ENCODE measurements around the gene RAB11FIP5.

The RAB11FIP5 gene

GRCh38 chr2:73134471-73134870 lies 21.7 kb upstream of the RAB11FIP5 start (continued):
- TF ChIP-seq CREB5 (CRISPR knock-in tag; IDR thresholded peaks at IDR 0.05; ENCODE audit: low read depth) (no peak), TCF4 (CRISPR knock-in tag; IDR thresholded peaks at IDR 0.05; ENCODE audit: borderline replicate concordance) (no peak)

DNA sequence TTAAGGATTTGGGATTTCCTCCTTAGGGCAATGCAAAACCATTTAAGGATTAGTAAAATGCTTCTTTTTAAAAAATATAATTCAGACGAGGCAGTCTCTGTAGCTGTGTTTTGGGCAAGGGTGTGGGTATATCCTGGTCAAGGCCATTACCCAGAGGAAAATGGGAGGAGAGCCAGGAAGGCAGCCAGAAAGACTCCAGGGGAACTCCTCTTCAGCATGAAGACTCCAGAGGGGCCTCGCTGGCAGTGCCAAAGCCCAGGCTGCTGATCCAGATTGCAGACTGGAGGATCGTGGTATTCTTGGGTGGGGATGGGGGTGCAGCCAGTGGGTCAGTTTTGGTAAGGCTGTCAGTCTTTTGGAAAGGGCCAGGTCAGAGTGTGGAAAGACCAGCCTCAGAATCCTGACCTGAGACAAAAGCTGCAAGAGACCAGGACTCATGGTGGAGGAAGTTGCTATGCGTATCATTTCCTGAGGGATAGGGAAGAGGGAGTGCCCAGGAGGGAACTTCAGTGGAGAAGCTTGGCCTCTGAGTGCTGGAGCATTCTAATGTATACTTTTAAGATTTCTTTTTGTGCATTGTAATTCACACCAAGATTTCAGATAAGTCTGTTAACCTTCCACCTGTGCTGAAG lies 20.9 kb upstream of the RAB11FIP5 start:
- ATAC-seq: peak; percentile 37; the same call in 1 of the 3 replicates
- TF ChIP-seq ZFP3 (CRISPR knock-in tag; IDR thresholded peaks at IDR 0.05) (no peak), POU6F1 (CRISPR knock-in tag; IDR thresholded peaks at IDR 0.05; ENCODE audit: borderline replicate concordance, low read depth) (no peak), ZC3H10 (CRISPR knock-in tag; IDR thresholded peaks at IDR 0.05) (no peak), ARNTL (CRISPR knock-in tag; IDR thresholded peaks at IDR 0.05; ENCODE audit: borderline replicate concordance, low read depth) (no peak), BACH2 (CRISPR knock-in tag; IDR thresholded peaks at IDR 0.05; ENCODE audit: borderline replicate concordance) (no peak), ESRRG (CRISPR knock-in tag; IDR thresholded peaks at IDR 0.05) (no peak), ZNF565 (CRISPR knock-in tag; conservative IDR thresholded peaks at IDR 0.05; ENCODE audit: low read depth) (no peak), PPARA (CRISPR knock-in tag; IDR thresholded peaks at IDR 0.05; ENCODE audit: borderline replicate concordance) (no peak), ZNF70 (CRISPR knock-in tag; IDR thresholded peaks at IDR 0.05) (no peak), ZNF8 (CRISPR knock-in tag; IDR thresholded peaks at IDR 0.05) (no peak), CREB5 (CRISPR knock-in tag; IDR thresholded peaks at IDR 0.05; ENCODE audit: low read depth) (no peak), PATZ1 (CRISPR knock-in tag; IDR thresholded peaks at IDR 0.05; ENCODE audit: borderline replicate concordance) (no peak), GLIS3 (CRISPR knock-in tag; IDR thresholded peaks at IDR 0.05) (no peak)
- TF ChIP-seq, protein P1, sequence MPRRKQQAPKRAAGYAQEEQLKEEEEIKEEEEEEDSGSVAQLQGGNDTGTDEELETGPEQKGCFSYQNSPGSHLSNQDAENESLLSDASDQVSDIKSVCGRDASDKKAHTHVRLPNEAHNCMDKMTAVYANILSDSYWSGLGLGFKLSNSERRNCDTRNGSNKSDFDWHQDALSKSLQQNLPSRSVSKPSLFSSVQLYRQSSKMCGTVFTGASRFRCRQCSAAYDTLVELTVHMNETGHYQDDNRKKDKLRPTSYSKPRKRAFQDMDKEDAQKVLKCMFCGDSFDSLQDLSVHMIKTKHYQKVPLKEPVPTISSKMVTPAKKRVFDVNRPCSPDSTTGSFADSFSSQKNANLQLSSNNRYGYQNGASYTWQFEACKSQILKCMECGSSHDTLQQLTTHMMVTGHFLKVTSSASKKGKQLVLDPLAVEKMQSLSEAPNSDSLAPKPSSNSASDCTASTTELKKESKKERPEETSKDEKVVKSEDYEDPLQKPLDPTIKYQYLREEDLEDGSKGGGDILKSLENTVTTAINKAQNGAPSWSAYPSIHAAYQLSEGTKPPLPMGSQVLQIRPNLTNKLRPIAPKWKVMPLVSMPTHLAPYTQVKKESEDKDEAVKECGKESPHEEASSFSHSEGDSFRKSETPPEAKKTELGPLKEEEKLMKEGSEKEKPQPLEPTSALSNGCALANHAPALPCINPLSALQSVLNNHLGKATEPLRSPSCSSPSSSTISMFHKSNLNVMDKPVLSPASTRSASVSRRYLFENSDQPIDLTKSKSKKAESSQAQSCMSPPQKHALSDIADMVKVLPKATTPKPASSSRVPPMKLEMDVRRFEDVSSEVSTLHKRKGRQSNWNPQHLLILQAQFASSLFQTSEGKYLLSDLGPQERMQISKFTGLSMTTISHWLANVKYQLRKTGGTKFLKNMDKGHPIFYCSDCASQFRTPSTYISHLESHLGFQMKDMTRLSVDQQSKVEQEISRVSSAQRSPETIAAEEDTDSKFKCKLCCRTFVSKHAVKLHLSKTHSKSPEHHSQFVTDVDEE (CRISPR knock-in tag; IDR thresholded peaks at IDR 0.05): no peak
- TF ChIP-seq, protein P2, sequence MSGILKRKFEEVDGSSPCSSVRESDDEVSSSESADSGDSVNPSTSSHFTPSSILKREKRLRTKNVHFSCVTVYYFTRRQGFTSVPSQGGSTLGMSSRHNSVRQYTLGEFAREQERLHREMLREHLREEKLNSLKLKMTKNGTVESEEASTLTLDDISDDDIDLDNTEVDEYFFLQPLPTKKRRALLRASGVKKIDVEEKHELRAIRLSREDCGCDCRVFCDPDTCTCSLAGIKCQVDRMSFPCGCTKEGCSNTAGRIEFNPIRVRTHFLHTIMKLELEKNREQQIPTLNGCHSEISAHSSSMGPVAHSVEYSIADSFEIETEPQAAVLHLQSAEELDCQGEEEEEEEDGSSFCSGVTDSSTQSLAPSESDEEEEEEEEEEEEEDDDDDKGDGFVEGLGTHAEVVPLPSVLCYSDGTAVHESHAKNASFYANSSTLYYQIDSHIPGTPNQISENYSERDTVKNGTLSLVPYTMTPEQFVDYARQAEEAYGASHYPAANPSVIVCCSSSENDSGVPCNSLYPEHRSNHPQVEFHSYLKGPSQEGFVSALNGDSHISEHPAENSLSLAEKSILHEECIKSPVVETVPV (CRISPR knock-in tag; IDR thresholded peaks at IDR 0.05): no peak

DNA sequence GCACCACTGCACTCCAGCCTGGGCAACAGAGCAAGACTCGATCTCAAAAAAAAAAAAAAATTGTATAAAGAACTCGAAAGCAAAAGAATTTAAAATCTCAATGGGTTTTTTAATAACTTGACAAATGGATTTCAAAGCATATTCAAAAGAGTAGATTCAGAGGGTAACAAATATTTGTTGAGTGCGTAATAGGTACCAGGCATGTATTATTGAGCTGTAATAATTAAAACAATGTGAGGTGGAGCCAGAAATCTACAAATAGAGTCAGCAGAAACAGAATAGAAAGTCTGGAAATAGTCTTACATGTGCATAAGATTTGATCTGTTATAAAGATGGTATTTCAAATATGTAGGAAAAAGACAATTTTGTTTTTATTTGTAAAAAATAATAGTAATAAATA lies 19.1 kb upstream of the RAB11FIP5 start:
- peak; percentile 52; the same call in 1 of the 3 replicates for ATAC-seq
- TF ChIP-seq ZC3H10 (CRISPR knock-in tag; IDR thresholded peaks at IDR 0.05): no peak
- TF ChIP-seq ZFP3 (CRISPR knock-in tag; IDR thresholded peaks at IDR 0.05): no peak
- TF ChIP-seq PATZ1 (CRISPR knock-in tag; IDR thresholded peaks at IDR 0.05; ENCODE audit: borderline replicate concordance): no peak
- TF ChIP-seq, protein P1 (CRISPR knock-in tag; IDR thresholded peaks at IDR 0.05): no peak
- TF ChIP-seq GLIS3 (CRISPR knock-in tag; IDR thresholded peaks at IDR 0.05): no peak
- no peak for TF ChIP-seq RARB (CRISPR knock-in tag; IDR thresholded peaks at IDR 0.05)
- TF ChIP-seq ZNF70 (CRISPR knock-in tag; IDR thresholded peaks at IDR 0.05): no peak
- no peak for TF ChIP-seq TOX (CRISPR knock-in tag; IDR thresholded peaks at IDR 0.05; ENCODE audit: borderline replicate concordance)
- TF ChIP-seq, protein P2 (CRISPR knock-in tag; IDR thresholded peaks at IDR 0.05): no peak
